ENCODE measurements around the gene STPG2.
"Not testable (repeated sequence)": the region's sequence is repeated elsewhere in the genome, so short reads cannot be mapped to it uniquely, and the experiment has no call there.

Gene STPG2

GRCh38 chr4:97778174-97778573 is 365.1 kb downstream of the STPG2 start:
- no peak for DNase-seq

- no peak for DNase-seq
Measured at GRCh38 chr4:97774347-97774989, 368.8 kb downstream of the STPG2 start.

- no peak for DNase-seq
Measured at GRCh38 chr4:97770222-97770621, 373.1 kb downstream of the STPG2 start.

GRCh38 chr4:97762115-97762512 is 381.2 kb downstream of the STPG2 start:
- DNase-seq = no peak

- DNase-seq = no peak
Measured at GRCh38 chr4:97761445-97762114, 381.7 kb downstream of the STPG2 start.

- DNase-seq = no peak
Measured at GRCh38 chr4:97759785-97760184, 383.5 kb downstream of the STPG2 start.

- no peak for DNase-seq
Measured at GRCh38 chr4:97752599-97752998, 390.7 kb downstream of the STPG2 start.

- DNase-seq = no peak
Measured at GRCh38 chr4:97747945-97748344, 395.3 kb downstream of the STPG2 start.

- DNase-seq = no peak
Measured at GRCh38 chr4:97720869-97721432, 422.3 kb downstream of the STPG2 start.

GRCh38 chr4:97691111-97691605 is 452.1 kb downstream of the STPG2 start:
- no peak for DNase-seq

- DNase-seq = no peak
Measured at GRCh38 chr4:97670703-97671269, 472.5 kb downstream of the STPG2 start.

GRCh38 chr4:97665553-97665952 is 477.7 kb downstream of the STPG2 start:
- no peak for DNase-seq

- no peak for DNase-seq
Measured at GRCh38 chr4:97664741-97665140, 478.5 kb downstream of the STPG2 start.

- DNase-seq = no peak
Measured at GRCh38 chr4:97662133-97662532, 481.1 kb downstream of the STPG2 start.

GRCh38 chr4:97656044-97656720 is 487.1 kb downstream of the STPG2 start:
- no peak for DNase-seq

GRCh38 chr4:97653701-97654100 is 489.6 kb downstream of the STPG2 start:
- no peak for DNase-seq

GRCh38 chr4:97646997-97647396 is 496.3 kb downstream of the STPG2 start:
- no peak for DNase-seq

- DNase-seq = no peak
Measured at GRCh38 chr4:97645071-97645821, 498.0 kb downstream of the STPG2 start.

- DNase-seq = no peak
Measured at GRCh38 chr4:97643179-97643578, 500.1 kb downstream of the STPG2 start.

- no peak for DNase-seq
Measured at GRCh38 chr4:97639961-97640360, 503.3 kb downstream of the STPG2 start.

GRCh38 chr4:97633831-97634230 is 509.4 kb downstream of the STPG2 start:
- not testable (repeated sequence) for DNase-seq

GRCh38 chr4:97627750-97628149 is 515.5 kb downstream of the STPG2 start:
- no peak for DNase-seq

- DNase-seq = no peak
Measured at GRCh38 chr4:97624204-97624603, 519.1 kb downstream of the STPG2 start.

All from inflammatory macrophage treated with lipopolysaccharide for 1 hour (primary cell).